ENCODE measurements around the gene RNF208. TPM values are rescaled to one million over a fixed set of nuclear protein-coding genes. Genes with fewer than 3 reads are reported as not detected.

The RNF208 gene
- total RNA-seq, 4 donors from 2014 or later: 1.1 to 6.5 (median 1.5) TPM

Other genes starting within 250 kb of the RNF208 start
- 10 to 100 TPM in 3 of 4 donors, 1 to 10 TPM in 1; 2.3 to 35.2 (median 27.0) TPM for gene PTGDS, start 244.7 kb downstream of the RNF208 start, total RNA-seq
- gene LCNL1, start 239.2 kb downstream of the RNF208 start, total RNA-seq: under 1 TPM in 1 of 4 donors, not detected in 3; 0.10 TPM
- 10 to 100 TPM; 10.8 to 15.6 (median 14.6) TPM for gene PAXX, start 229.8 kb downstream of the RNF208 start, total RNA-seq
- under 1 TPM in 1 of 4 donors, not detected in 3; 0.36 TPM for gene CLIC3, start 225.7 kb downstream of the RNF208 start, total RNA-seq
- 10 to 100 TPM; 14.1 to 20.0 (median 16.7) TPM for gene ABCA2, start 194.0 kb downstream of the RNF208 start, total RNA-seq
- not detected for gene FUT7, start 190.2 kb downstream of the RNF208 start, total RNA-seq
- gene NPDC1, start 176.1 kb downstream of the RNF208 start, total RNA-seq: 10 to 100 TPM; 11.3 to 22.3 (median 19.0) TPM
- gene ENTPD2, start 168.2 kb downstream of the RNF208 start, total RNA-seq: under 1 TPM in 2 of 4 donors, not detected in 2; 0.22 to 0.55 TPM
- under 1 TPM in 3 of 4 donors, not detected in 1; 0.16 to 0.24 (median 0.17) TPM for gene SAPCD2, start 151.7 kb downstream of the RNF208 start, total RNA-seq
- 1 to 10 TPM in 2 of 4 donors, under 1 TPM in 2; 0.49 to 2.5 (median 1.5) TPM for gene UAP1L1, start 144.7 kb downstream of the RNF208 start, total RNA-seq
- gene MAN1B1, start 135.3 kb downstream of the RNF208 start, total RNA-seq: 10 to 100 TPM; 15.9 to 31.9 (median 21.1) TPM
- 10 to 100 TPM; 36.9 to 63.1 (median 55.9) TPM for gene DPP7, start 107.5 kb downstream of the RNF208 start, total RNA-seq
- not detected for gene GRIN1, start 83.1 kb downstream of the RNF208 start, total RNA-seq
- not detected for gene LRRC26, start 52.2 kb downstream of the RNF208 start, total RNA-seq
- not detected for gene TMEM210, start 50.2 kb downstream of the RNF208 start, total RNA-seq
- 10 to 100 TPM; 10.2 to 12.4 (median 10.8) TPM for gene ANAPC2, start 33.7 kb downstream of the RNF208 start, total RNA-seq
- gene SSNA1, start 33.6 kb downstream of the RNF208 start, total RNA-seq: 100 to 1,000 TPM in 2 of 4 donors, 10 to 100 TPM in 2; 73.3 to 164 (median 94.4) TPM
- gene TPRN, start 21.5 kb downstream of the RNF208 start, total RNA-seq: 10 to 100 TPM in 1 of 4 donors, 1 to 10 TPM in 3; 3.4 to 10.2 (median 6.3) TPM
- 10 to 100 TPM; 24.7 to 45.9 (median 32.0) TPM for gene TMEM203, start 16.6 kb downstream of the RNF208 start, total RNA-seq
- gene NDOR1, start 16.5 kb downstream of the RNF208 start, total RNA-seq: 1 to 10 TPM; 2.4 to 5.0 (median 4.1) TPM
- gene CYSRT1, start 2.9 kb upstream of the RNF208 start, total RNA-seq: under 1 TPM in 1 of 4 donors, not detected in 3; 0.42 TPM
- not detected for gene RNF224, start 5.3 kb upstream of the RNF208 start, total RNA-seq
- not detected for gene SLC34A3, start 8.7 kb upstream of the RNF208 start, total RNA-seq
- gene TUBB4B, start 19.0 kb upstream of the RNF208 start, total RNA-seq: 100 to 1,000 TPM; 222 to 495 (median 363) TPM
- not detected for gene STPG3, start 29.0 kb upstream of the RNF208 start, total RNA-seq
- gene NELFB, start 33.1 kb upstream of the RNF208 start, total RNA-seq: 10 to 100 TPM; 21.6 to 61.5 (median 39.4) TPM
- gene TOR4A, start 55.5 kb upstream of the RNF208 start, total RNA-seq: 1 to 10 TPM; 1.2 to 2.8 (median 1.7) TPM
- 1 to 10 TPM; 1.9 to 5.4 (median 3.4) TPM for gene NRARP, start 80.0 kb upstream of the RNF208 start, total RNA-seq
- gene EXD3, start 200.9 kb upstream of the RNF208 start, total RNA-seq: 10 to 100 TPM in 1 of 4 donors, 1 to 10 TPM in 3; 4.8 to 12.5 (median 6.4) TPM
- gene NOXA1, start 201.2 kb upstream of the RNF208 start, total RNA-seq: 1 to 10 TPM in 3 of 4 donors, under 1 TPM in 1; 0.41 to 2.5 (median 1.8) TPM
- gene ENTPD8, start 219.1 kb upstream of the RNF208 start, total RNA-seq: under 1 TPM in 1 of 4 donors, not detected in 3; 0.23 TPM
- gene NSMF, start 237.1 kb upstream of the RNF208 start, total RNA-seq: 1 to 10 TPM; 4.4 to 8.4 (median 7.1) TPM

Data from gastrocnemius medialis (tissue), 4 donors.